ENCODE measurements around the gene CFAP61. TPM values are rescaled to one million over a fixed set of nuclear protein-coding genes. Genes with fewer than 3 reads are reported as not detected.
"Not testable (repeated sequence)": the region's sequence is repeated elsewhere in the genome, so short reads cannot be mapped to it uniquely, and the experiment has no call there.

CFAP61 gene
- total RNA-seq = 1 to 10 TPM in 2 of 4 donors, under 1 TPM in 2; 0.19 to 1.4 (median 1.1) TPM

DNA sequence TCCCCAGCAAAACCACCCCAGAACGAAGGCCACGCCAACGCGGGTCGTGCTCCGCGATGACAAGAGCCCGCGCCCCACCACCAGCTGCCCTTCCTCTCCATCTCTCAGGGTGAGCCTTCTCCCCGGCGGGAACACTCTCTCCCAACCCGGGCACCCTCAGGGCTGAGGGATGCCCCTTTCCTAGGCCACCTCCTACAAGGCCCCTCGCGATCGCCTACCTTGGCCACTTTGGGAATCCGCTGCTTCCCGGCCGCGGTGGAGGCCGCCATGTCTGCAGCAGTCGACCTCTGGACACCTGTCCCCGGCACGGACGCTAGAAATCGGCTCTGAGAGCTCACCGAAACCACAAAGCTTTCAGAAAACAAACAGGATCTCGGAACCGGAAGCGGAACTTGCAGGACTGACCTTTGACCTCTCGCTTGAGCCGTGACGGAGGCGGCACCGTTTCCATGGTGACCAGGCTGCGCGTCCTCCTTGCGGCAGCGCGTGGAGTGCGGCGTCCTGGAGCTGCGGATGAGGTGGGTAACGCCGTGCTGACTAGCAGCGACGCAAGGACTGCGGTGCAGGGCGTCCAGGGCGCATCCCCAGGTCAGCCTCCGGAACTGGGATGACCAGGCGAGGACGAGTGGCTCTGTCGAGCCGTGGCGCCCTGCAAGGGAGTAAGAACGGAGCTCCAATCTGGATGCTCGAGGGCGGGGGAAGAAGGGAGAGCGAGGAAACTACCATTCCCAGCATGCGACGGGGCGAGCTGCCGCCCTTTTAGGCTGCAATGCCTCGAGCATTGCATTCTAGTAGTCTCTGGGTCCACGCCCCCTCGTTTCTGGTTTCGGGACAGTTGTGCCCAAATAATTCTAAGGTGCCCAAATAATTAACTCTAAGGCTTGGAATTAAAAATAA, at the start of gene CFAP61, which contains the start of gene CRNKL1:
TSS of gene CFAP61 (plus strand) at position 459 of the 897 bp plus-strand sequence. CDS start 4,122 bp downstream, outside the sequence.
TSS of gene CRNKL1 (minus strand) at position 393 of the 897 bp plus-strand sequence. CDS start at position 269, 124 bp downstream.
- peak within 1 kb of the TSS; percentile 98 for H3K4me3 ChIP-seq (ENCODE audit: low read depth, poor library complexity, severe bottlenecking)
- TF ChIP-seq CTCF (IDR thresholded peaks at IDR 0.05) = peak in 1 of 3 donors; percentile 61
- TF ChIP-seq POLR2A (IDR thresholded peaks at IDR 0.05) = no peak
- DNase-seq (ENCODE audit: low spot score in 2 of 2) = peak; percentile 96 to 99
- intact Hi-C loops (cut with DNase I; ENCODE audit: low total_unique reads) = no loop called here
- 0% methylated on average over 43 to 64 of the region's 67 CpGs for WGBS, 2 donors

DNA sequence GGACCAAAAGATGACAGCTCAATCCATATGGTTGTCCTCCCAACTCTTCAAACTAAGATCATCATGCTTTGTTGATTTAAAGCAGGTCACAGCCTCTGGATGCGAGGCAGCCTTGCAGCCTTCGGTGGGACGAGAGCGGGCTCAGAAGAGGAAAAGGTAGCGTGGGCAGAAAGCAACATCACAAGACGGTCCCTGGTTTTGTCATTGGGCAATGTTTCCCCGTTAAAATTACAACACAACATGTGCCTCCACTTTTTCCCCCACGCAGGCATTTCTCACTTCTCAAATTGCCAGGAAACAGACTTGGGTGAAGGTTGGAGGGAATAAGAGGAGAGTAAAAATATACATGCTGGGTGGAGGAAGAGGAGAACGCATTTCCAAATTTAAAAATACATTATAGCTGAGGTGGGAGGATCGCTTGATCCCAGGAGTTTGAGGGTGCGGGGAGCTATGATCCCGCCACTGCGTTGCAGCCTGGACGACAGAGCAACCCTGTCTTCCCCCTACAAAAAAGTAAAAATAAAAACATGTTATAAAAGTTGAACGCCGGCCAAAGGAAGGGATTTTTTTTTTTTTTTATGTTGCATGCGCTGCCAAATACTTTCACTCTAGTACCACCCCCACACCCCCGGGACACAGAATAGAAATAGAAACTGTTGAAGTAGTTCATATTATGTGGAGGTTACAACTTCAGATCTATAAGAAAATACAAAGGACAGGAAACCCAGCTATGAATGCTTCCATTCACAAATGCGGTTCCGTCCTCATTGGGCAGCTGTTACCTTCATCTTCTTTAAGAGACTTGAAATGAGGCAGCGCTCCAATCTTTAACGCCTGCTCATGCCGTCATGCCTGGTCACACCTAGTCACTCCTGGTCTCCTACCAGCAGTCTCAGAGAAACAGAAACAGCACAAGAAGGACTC, 49.0 kb upstream of the CFAP61 start:
- 30 to 32% methylated on average over 23 of the region's 23 CpGs for WGBS, 2 donors
- intact Hi-C loops (cut with DNase I; ENCODE audit: low total_unique reads) = no loop called here
- no peak for DNase-seq (ENCODE audit: low spot score in 2 of 2)
- TF ChIP-seq POLR2A (IDR thresholded peaks at IDR 0.05) (no peak), CTCF (IDR thresholded peaks at IDR 0.05) (no peak)
- H3K4me3 ChIP-seq (ENCODE audit: low read depth, poor library complexity, severe bottlenecking) = no peak overlapping the region

GRCh38 chr20:20003955-20004322, 48.4 kb upstream of the CFAP61 start:
- H3K4me3 ChIP-seq (ENCODE audit: low read depth, poor library complexity, severe bottlenecking); DNase-seq (ENCODE audit: low spot score in 2 of 2); intact Hi-C loops (cut with DNase I; ENCODE audit: low total_unique reads): not testable (repeated sequence)
- WGBS, 2 donors = 47 to 55% methylated on average over 6 of the region's 6 CpGs

GRCh38 chr20:20005342-20005741, 47.0 kb upstream of the CFAP61 start:
- intact Hi-C loops (cut with DNase I; ENCODE audit: low total_unique reads) = no loop called here
- no peak for DNase-seq (ENCODE audit: low spot score in 2 of 2)
- no peak for TF ChIP-seq CTCF (IDR thresholded peaks at IDR 0.05)
- no peak for TF ChIP-seq POLR2A (IDR thresholded peaks at IDR 0.05)
- no peak overlapping the region for H3K4me3 ChIP-seq (ENCODE audit: low read depth, poor library complexity, severe bottlenecking)
- WGBS, 2 donors = 82 to 85% methylated on average over 7 of the region's 7 CpGs

DNA sequence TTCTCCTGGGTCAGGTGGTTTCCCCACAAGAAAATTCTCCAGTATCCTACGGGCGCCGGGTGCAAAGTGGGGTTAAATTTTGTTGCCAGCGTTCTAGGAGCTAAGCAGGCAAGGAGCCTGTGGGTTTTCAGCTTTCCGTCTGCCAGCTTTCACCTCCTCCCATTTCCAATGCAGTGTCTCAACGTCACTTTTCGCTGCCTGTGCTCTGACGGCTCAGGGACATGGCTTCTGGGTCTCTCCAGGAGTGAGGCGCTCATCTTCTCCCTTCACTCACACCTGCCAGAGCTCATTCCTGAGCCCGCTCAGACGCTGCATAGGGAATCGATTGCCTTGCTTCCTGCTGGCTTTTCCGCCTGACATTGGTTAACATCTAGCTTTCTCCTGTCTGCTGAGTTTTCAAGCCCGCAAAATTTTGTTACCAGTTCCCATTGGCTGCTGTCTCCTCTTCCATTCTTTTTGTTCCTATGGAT, 42.5 kb upstream of the CFAP61 start:
- WGBS, 2 donors = 72 to 74% methylated on average over 14 of the region's 14 CpGs
- DNase-seq (ENCODE audit: low spot score in 2 of 2) = no peak
- TF ChIP-seq POLR2A (IDR thresholded peaks at IDR 0.05) = no peak
- TF ChIP-seq CTCF (IDR thresholded peaks at IDR 0.05) = no peak
- intact Hi-C loops (cut with DNase I; ENCODE audit: low total_unique reads) = no loop called here
- no peak overlapping the region for H3K4me3 ChIP-seq (ENCODE audit: low read depth, poor library complexity, severe bottlenecking)
